Measurements from ENCODE around the gene MYO1D.
A peak's percentile ranks its signal among the peaks of the same experiment; 100 is the strongest.
"Not testable (repeated sequence)": the region's sequence is repeated elsewhere in the genome, so short reads cannot be mapped to it uniquely, and the experiment has no call there.

MYO1D gene

DNA sequence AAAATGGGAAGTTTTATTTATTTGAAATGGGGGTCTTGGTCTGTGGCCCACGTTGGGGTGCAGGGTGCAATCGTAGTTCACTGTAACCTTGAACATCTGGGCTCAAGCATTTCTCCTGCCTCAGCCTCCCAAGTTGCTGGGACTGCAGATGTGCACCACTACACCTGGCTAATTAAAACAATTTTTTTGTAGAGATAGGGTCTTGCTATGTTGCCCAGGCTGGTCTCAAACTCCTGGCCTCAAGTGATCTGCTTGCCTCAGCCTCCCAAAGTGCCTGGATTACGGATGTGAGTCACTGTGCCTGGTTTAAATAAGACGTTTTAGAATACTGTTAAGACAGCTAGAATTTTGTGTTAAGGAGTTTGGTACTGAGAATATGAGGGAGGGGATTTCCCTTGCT, 416.9 kb downstream of the MYO1D start:
- DNase-seq (ENCODE audit: low spot score): no peak

DNA sequence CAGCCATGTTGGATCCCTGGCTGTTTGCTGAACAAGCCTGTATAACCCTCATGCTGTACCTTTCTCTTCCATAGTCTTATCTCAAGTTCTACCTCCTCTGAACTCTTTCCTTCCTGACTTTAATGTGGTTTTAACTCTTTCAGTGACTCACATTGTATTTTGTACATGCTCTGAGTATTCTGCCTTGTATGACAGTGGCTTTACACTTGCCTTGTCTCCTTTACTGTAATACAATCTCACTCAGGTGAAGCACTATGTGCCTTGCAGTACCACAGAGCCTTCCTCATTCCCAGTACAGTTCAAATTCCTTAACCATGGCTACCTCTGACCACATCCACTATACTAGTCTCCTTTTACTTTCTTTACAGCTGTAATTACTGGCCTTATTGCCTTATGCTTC, 418.6 kb downstream of the MYO1D start:
- DNase-seq (ENCODE audit: low spot score): no peak

DNA sequence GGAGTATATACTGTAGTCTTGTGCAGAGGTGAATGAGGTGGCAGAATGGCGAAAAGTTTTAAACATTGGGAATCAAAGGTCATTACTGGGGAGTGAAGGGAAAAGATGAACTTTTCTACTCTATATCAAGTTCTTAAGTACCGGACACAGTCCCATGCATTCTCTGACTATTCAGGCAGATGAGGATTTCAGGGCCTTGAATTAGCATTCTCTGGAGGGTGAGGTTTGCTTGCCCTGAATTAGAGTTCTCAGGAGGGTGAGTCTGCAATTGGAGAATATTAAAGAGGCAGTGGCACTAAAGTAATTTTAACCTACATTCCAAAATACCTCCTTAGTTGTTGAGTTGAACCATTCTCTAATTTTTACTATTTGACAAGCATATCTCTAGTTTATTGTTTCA, 423.6 kb downstream of the MYO1D start:
- no peak for DNase-seq (ENCODE audit: low spot score)

DNA sequence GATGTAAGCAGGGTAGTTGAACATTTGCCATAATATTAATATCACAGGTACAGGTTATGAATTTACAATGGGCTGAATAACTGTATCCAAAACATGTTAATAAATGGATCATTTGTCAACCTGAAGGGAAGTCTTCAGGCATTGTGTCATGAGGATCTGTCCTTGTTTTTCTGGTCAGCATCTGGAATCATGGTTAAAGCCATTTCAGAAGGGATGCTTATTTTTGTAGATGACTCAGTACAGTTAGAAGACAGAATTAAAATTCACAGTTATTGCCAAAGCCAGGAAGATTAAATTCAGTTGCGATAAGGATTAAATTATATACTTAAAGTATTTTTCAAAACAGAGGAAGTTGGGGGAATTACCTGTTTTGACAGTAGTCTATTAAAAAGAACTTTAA, 424.6 kb downstream of the MYO1D start:
- no peak for DNase-seq (ENCODE audit: low spot score)

DNA sequence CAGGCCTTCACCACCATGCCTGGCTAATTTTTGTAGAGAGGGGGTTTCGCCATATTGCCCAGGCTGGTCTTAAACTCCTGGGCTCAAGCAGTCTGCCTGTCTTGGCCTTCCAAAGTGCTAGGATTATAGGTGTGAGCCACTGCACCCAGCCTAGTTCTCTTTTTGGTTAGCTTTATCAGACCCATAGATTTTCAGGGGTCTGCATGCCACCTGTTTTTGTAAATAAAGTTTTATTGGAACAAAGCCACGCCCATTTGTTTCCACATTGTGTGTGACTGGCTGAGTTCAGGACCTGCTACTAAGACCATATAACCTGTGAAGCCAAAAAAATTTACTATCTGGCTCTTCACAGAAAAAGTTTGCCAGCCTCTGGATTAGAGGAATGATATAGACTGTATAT, 425.0 kb downstream of the MYO1D start:
- no peak for DNase-seq (ENCODE audit: low spot score)

DNA sequence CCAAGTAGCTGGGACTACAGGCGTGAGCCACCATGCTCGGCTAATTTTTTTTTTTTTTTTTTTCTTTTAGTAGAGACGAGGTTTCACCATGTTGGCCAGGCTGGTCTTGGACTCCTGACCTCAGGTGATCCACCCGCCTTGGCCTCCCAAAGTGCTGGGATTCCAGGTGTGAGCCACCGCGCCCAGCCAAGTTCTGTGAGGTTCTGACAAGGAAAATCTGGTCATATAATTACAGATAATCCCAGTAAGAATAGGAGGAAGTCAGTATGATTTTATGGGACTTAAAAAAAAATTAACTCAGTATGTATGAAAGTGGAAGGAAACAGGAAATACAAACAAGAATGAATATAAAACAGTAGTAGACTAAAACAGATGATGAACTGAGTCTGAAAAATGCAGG, 426.5 kb downstream of the MYO1D start:
- not testable (repeated sequence) for DNase-seq (ENCODE audit: low spot score)

DNA sequence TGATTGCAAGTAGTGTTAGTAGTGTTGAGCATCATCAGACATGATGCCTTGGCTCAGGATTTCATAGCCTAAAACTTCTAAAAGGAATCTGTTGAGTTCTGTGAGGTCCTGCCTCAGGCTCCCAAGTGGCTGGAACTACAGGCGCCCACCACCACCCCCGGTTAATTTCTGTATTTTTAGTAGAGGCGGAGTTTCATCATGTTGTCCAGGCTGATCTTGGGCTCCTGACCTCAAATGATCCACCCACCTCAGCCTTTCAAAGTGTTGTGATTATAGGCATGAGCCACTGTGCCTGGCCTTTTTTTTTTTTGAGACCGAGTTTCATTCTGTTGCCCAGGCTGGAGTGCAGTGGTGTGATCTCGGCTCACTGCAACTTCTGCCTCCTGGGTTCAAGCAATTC, 427.0 kb downstream of the MYO1D start:
- DNase-seq (ENCODE audit: low spot score): no peak

DNA sequence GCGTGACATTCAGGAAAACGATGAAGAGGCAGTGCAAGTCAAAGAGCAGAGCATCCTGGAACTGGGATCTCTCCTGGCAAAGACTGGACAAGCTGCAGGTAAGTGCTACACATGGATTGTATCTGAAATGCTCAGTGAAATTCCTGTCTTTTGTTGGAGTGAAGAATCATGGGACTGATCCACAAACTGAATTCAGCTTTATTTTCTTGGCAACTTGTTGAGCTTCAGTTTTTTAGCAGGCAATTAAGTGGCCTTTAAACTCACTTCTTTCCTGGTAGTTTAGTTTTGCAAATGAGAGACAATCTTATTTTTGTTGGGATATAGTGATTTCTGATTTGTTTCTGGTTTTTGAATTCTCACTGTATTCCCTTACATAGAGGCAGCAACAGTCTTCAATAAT, 430.0 kb downstream of the MYO1D start:
- no peak for DNase-seq (ENCODE audit: low spot score)

DNA sequence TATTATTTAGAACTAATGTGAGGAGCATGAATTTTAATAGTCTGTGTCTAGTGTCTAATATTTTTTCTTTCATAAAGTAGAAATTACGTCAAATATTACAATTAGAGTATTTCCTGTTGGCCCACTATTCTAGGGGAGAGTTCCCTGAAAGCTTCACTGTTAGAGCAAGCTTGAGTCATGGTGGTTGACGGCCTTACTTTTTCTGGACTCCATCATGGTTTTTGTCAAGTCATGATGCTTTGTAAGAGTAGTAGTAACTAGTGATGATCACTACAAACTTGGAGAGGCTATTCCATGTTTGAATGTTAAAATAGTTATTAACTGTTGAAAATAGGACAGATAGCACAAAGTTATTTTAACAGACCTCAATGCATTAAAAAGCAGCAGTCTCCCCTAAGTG, 431.0 kb downstream of the MYO1D start:
- no peak for DNase-seq (ENCODE audit: low spot score)

DNA sequence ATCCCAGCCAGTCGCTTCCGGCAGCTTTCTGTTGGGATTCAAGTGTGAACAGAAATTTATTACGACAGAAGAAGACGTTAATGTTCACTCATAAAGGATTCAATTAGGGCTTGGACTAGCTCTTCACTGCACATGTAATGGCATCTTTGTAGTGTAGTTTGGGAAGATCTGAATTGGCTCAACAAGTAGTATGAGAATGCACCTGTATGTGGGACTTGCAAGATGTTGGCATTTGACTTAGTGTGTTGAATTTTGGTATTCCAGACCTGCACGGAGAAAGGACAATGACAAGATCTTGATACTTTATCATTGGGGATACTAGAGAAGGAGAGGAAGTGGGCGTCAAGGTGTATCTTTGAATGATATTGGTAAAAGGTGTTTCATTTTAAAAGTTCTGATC, 431.4 kb downstream of the MYO1D start:
- no peak for DNase-seq (ENCODE audit: low spot score)

DNA sequence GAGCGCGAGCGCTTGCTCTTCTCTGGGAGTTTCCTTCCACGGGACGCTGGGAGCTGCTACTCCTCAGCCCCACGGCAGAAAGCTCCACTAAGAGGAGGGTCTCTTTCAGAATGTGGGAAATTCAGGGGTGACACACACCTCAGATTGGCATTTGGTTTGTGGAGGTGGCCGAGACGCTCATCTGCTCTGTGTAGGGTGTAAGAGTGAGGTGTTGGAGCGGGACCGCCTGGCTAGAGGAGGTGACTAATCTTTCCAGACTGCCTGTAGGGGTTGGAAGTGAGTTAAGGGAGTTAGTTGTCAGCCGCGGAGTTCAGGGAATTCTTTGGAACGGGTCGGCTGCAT, 431.9 kb downstream of the MYO1D start:
- DNase-seq (ENCODE audit: low spot score): peak; percentile 74

DNA sequence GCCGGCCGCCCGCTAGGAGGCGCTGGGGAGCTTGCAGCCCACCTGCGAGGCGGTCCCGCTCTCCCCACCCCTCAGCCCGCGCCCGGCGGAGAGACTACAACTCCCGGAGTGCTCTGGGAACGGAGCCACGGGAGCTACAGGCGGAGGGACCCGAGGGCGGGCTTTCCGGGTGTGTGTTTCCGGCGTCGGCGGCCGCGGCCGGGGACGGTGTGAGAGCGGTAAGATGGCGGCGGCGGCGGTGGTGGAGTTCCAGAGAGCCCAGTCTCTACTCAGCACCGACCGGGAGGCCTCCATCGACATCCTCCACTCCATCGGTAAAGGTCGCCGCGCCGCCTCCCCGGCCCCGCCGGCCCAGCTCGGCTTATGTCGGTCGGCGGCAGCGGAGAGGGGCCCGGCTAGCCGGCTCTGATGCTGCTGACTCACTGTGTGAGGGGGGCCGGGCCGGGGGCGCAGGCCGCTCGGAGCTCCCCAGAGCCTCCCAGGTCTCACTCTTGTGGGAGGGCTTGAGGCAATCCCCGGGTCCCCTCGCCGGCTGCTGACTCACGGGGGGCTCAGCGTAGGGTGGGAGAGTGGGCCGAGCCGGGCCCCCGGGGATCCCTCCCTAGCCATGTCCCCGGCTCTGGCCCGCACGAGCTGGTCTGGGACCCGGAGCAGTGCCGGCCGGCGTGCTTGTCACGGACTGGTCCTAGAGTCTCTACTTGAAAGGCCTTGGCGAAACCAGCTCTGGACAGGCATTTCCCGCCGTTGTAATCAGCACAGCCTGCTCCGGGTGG, 432.4 kb downstream of the MYO1D start, which contains the start of gene PSMD11:
Gene PSMD11 (plus strand): TSS at position 210 of the 773 bp plus-strand sequence. CDS start 14 bp downstream, at position 224.
- peak; percentile 99 for DNase-seq (ENCODE audit: low spot score)

DNA sequence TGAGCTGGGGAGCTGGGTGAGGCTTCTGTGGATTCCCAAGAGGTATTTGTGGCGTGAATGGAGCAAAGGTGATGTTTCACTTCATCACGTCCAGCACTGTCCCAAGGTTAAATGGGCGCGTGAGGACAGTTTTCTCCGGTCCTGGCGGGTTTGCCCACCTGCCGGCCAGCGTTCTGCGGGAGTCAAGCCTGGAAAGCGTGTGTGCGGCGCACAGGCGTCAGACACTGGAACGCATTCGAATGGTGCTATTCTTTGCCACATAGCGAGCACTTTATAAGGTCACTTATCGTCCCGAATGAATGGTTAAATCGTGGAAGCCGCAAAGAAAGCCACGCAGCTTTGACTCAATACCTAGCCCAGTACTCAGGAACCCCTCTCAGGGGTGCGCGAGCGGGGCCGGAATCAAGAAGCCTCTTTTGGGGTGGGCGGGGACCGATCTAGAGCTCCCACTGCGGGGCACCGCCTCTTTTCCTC, 433.1 kb downstream of the MYO1D start:
- DNase-seq (ENCODE audit: low spot score): no peak
